ENCODE results near the gene KBTBD12. TPM values are rescaled to one million over a fixed set of nuclear protein-coding genes. Genes with fewer than 3 reads are reported as not detected.

KBTBD12 gene
- total and polyA plus RNA-seq, 2 experiments from 2014 or later: 0.02 to 0.66 TPM

DNA sequence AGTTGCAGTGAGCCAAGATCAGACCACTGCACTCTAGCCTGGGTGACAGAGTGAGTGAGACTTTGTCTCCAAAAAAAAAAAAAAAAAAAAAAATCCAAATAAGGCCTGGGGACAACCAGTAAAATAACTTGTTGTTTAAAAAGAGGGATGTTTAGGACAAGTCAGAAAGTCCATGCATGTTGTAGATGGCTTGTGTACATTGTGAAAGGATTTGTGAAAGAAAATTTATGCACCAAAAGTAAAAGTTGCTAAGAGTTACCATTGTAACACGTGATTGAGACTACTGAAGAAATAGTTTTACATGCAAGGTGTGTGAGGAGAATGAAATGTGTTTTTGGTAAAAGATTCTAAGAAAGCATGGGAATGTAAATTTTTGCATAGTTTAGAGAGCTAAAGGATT is 101.5 kb downstream of the KBTBD12 start:
- DNase-seq (ENCODE audit: low read depth in 1 of 2, low spot score in 1 of 2): no peak
- Histone ChIP-seq H3K9me3 (ENCODE audit: low read depth) (no peaks in the 10 kb centered on the region), H3K27me3 (no peaks in the 10 kb centered on the region), H3K27ac (no peak overlapping the region), H3K4me3 (no peak overlapping the region), H3K36me3 (no peaks in the 10 kb centered on the region), H3K4me1 (ENCODE audit: low read depth) (peaks cover under 1% of the 10 kb centered on the region)
- TF ChIP-seq, protein P1, sequence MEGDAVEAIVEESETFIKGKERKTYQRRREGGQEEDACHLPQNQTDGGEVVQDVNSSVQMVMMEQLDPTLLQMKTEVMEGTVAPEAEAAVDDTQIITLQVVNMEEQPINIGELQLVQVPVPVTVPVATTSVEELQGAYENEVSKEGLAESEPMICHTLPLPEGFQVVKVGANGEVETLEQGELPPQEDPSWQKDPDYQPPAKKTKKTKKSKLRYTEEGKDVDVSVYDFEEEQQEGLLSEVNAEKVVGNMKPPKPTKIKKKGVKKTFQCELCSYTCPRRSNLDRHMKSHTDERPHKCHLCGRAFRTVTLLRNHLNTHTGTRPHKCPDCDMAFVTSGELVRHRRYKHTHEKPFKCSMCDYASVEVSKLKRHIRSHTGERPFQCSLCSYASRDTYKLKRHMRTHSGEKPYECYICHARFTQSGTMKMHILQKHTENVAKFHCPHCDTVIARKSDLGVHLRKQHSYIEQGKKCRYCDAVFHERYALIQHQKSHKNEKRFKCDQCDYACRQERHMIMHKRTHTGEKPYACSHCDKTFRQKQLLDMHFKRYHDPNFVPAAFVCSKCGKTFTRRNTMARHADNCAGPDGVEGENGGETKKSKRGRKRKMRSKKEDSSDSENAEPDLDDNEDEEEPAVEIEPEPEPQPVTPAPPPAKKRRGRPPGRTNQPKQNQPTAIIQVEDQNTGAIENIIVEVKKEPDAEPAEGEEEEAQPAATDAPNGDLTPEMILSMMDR (IDR thresholded peaks at IDR 0.05; ENCODE audit: low read depth, low read length): no peak

DNA sequence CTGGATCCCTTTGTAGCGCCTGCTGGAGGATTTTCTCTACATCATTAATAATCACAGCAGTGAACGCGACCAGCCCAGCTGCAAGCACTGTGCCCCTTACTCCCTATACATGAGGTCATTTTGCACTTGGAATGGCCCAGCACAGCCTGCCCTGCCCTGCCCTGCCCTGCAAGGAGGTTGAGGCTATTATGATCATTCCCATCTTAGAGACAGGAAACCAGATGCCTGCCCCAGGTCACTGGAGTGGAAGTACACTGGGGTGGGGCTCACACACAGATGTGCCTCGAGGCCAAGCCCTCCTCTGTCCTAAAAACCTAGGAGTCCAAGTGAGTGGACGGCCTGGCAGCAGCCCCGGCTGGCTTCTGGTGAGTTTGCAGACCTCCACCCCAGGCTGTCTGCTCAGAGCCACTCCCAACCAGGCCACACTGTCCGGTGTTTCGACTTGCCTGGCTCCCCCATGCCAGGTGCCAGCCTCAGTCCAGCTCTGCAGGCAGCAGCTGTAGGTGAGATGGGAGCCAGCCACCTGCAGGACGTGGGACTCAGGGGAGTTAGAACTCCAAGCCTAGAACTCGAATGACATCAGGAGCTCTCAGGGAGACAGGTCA is 106.8 kb downstream of the KBTBD12 start:
- Histone ChIP-seq H3K27ac (no peak overlapping the region), H3K9me3 (ENCODE audit: low read depth) (no peaks in the 10 kb centered on the region), H3K4me3 (no peak overlapping the region), H3K36me3 (no peaks in the 10 kb centered on the region), H3K27me3 (peaks cover 11% of the 10 kb centered on the region), H3K4me1 (ENCODE audit: low read depth) (no peaks in the 10 kb centered on the region)
- TF ChIP-seq, protein P1 (IDR thresholded peaks at IDR 0.05; ENCODE audit: low read depth, low read length): no peak
- no peak for DNase-seq (ENCODE audit: low read depth in 1 of 2, low spot score in 1 of 2)

DNA sequence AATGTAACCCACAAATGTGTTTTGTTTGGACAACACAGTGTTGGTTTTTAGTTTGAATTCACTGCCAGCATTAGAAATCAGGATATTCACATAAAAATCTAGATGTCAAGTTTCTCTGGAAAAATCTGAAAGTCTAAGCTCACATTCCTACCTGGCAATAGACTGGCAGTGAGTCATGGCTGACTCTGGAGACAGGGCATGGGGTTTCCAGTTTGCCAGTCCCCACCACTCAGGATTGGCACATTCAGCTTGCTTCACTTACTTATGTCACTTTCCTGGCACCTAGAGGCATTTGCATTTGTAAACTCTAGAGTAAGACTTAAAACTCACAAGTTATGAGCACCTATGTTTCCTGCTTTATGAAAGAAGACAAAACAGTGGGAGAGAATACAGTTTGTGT is 118.1 kb downstream of the KBTBD12 start:
- TF ChIP-seq, protein P1 (IDR thresholded peaks at IDR 0.05; ENCODE audit: low read depth, low read length): no peak
- no peaks in the 10 kb centered on the region for H3K9me3 ChIP-seq (ENCODE audit: low read depth)
- H3K27ac ChIP-seq: no peak overlapping the region
- no peak overlapping the region for H3K4me3 ChIP-seq
- no peaks in the 10 kb centered on the region for H3K36me3 ChIP-seq
- H3K27me3 ChIP-seq: peaks cover 21% of the 10 kb centered on the region
- no peak for DNase-seq (ENCODE audit: low read depth in 1 of 2, low spot score in 1 of 2)
- no peaks in the 10 kb centered on the region for H3K4me1 ChIP-seq (ENCODE audit: low read depth)

DNA sequence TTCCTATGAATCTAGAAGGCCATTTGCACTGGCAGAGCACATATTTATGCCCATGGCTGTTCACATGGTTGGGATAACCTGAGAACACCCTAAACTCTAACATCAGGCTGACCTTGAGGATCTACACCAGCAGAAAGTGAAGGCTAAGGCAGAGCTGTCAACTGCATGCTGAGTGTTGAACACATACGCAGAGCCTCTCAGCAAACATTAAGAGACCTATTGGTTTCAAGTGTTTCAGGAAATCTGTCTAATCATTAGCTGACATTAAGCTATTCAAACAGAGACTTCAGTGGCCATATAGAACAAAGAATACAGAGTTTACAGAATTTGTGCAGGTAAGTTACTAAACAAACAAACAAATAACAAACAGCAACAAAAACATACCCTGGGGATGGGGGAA is 121.1 kb downstream of the KBTBD12 start:
- peaks cover 45% of the 10 kb centered on the region for H3K27me3 ChIP-seq
- H3K4me1 ChIP-seq (ENCODE audit: low read depth): no peaks in the 10 kb centered on the region
- H3K4me3 ChIP-seq: no peak overlapping the region
- TF ChIP-seq, protein P1 (IDR thresholded peaks at IDR 0.05; ENCODE audit: low read depth, low read length): no peak
- DNase-seq (ENCODE audit: low read depth in 1 of 2, low spot score in 1 of 2): peak in 1 of 2 donors; percentile 53
- no peaks in the 10 kb centered on the region for H3K36me3 ChIP-seq
- no peak overlapping the region for H3K27ac ChIP-seq
- H3K9me3 ChIP-seq (ENCODE audit: low read depth): no peaks in the 10 kb centered on the region

Other genes with a start within 250 kb of the KBTBD12 start
- 3.9 and 8.0 TPM in 2 replicates for gene ABTB1, start 242.3 kb upstream of the KBTBD12 start, total RNA-seq
- gene ABTB1, start 242.3 kb upstream of the KBTBD12 start, polyA plus RNA-seq: 17.1 and 30.4 TPM in 2 replicates
- gene MGLL, start 92.7 kb upstream of the KBTBD12 start, total RNA-seq: 1.0 and 1.1 TPM in 2 replicates
- gene MGLL, start 92.7 kb upstream of the KBTBD12 start, polyA plus RNA-seq: 1.0 and 4.5 TPM in 2 replicates
- 92.4 and 125 TPM in 2 replicates for gene SEC61A1, start 137.2 kb downstream of the KBTBD12 start, total RNA-seq
- 95.1 and 133 TPM in 2 replicates for gene SEC61A1, start 137.2 kb downstream of the KBTBD12 start, polyA plus RNA-seq
- 81.7 and 83.1 TPM in 2 replicates for gene RUVBL1, start 208.6 kb downstream of the KBTBD12 start, total RNA-seq
- gene RUVBL1, start 208.6 kb downstream of the KBTBD12 start, polyA plus RNA-seq: 94.2 and 95.2 TPM in 2 replicates
- 23.0 and 26.7 TPM in 2 replicates for gene EEFSEC, start 238.2 kb downstream of the KBTBD12 start, total RNA-seq
- gene EEFSEC, start 238.2 kb downstream of the KBTBD12 start, polyA plus RNA-seq: 47.9 and 52.0 TPM in 2 replicates

Data from cardiac muscle cell (in vitro differentiated cells and primary cell).